ENCODE data around the gene CEMIP. TPM values are rescaled to one million over a fixed set of nuclear protein-coding genes. Genes with fewer than 3 reads are reported as not detected.

CEMIP gene
- total RNA-seq, 1 experiment from 2014 or later = 0.61 TPM

- H3K4me1 ChIP-seq (replicated peaks; ENCODE audit: insufficient read depth) = no peaks in the 10 kb centered on the region
- CTCF ChIA-PET = no interaction called here
- H3K27me3 ChIP-seq (ENCODE audit: insufficient read depth, low read depth) = no peaks in the 10 kb centered on the region
- no peaks in the 10 kb centered on the region for H3F3A ChIP-seq (ENCODE audit: insufficient read depth, low read depth)
- no peaks in the 10 kb centered on the region for H4K20me1 ChIP-seq (ENCODE audit: insufficient read depth)
- H3K4me3 ChIP-seq = no peak overlapping the region
- H3K36me3 ChIP-seq (ENCODE audit: low read depth) = no peaks in the 10 kb centered on the region
- no peak for TF ChIP-seq EZH2 (IDR thresholded peaks at IDR 0.05; ENCODE audit: low read depth)
- TF ChIP-seq CTCF (conservative IDR thresholded peaks at IDR 0.05) = no peak
- no peak for DNase-seq
- no TSS peak for BruUV-seq (replicated peaks)
- H3K9me2 ChIP-seq (ENCODE audit: insufficient read depth) = no peaks in the 10 kb centered on the region
- H3K79me2 ChIP-seq (ENCODE audit: low read depth) = no peaks in the 10 kb centered on the region
- H3K27ac ChIP-seq = no peak overlapping the region
- no peak overlapping the region for H3K4me2 ChIP-seq
- intact Hi-C loops (cut with micrococcal nuclease; ENCODE audit: unreplicated experiment) = no loop called here
- no peaks in the 10 kb centered on the region for H3K9me3 ChIP-seq (ENCODE audit: insufficient read depth, low read depth)
- no peak overlapping the region for H2AFZ ChIP-seq
- POLR2A ChIA-PET (ENCODE audit: unreplicated experiment) = no interaction called here
These were observed 9.1 kb upstream of the CEMIP start for GRCh38 chr15:80769829-80770705.

- H3K79me2 ChIP-seq (ENCODE audit: low read depth) = no peaks in the 10 kb centered on the region
- TF ChIP-seq EZH2 (IDR thresholded peaks at IDR 0.05; ENCODE audit: low read depth) = no peak
- no peak for TF ChIP-seq CTCF (conservative IDR thresholded peaks at IDR 0.05)
- no peak overlapping the region for H3K4me2 ChIP-seq
- intact Hi-C loops (cut with micrococcal nuclease; ENCODE audit: unreplicated experiment) = no loop called here
- no peaks in the 10 kb centered on the region for H3K9me2 ChIP-seq (ENCODE audit: insufficient read depth)
- H3K27ac ChIP-seq = no peak overlapping the region
- H3K9me3 ChIP-seq (ENCODE audit: insufficient read depth, low read depth) = peaks cover 15% of the 10 kb centered on the region
- no peaks in the 10 kb centered on the region for H3K36me3 ChIP-seq (ENCODE audit: low read depth)
- CTCF ChIA-PET = no interaction called here
- H3K4me3 ChIP-seq = no peak overlapping the region
- no peaks in the 10 kb centered on the region for H3K27me3 ChIP-seq (ENCODE audit: insufficient read depth, low read depth)
- peaks cover 30% of the 10 kb centered on the region for H3F3A ChIP-seq (ENCODE audit: insufficient read depth, low read depth)
- no peak for DNase-seq
- POLR2A ChIA-PET (ENCODE audit: unreplicated experiment) = no interaction called here
- peaks cover 28% of the 10 kb centered on the region for H3K4me1 ChIP-seq (replicated peaks; ENCODE audit: insufficient read depth)
- no peak overlapping the region for H2AFZ ChIP-seq
- no TSS peak for BruUV-seq (replicated peaks)
- H4K20me1 ChIP-seq (ENCODE audit: insufficient read depth) = no peaks in the 10 kb centered on the region
These were observed 6.0 kb upstream of the CEMIP start for GRCh38 chr15:80773122-80773551.

GRCh38 chr15:80773792-80774352, 5.3 kb upstream of the CEMIP start:
- Histone ChIP-seq H3K9me3 (ENCODE audit: insufficient read depth, low read depth) (peaks cover 15% of the 10 kb centered on the region), H3K4me3 (no peak overlapping the region), H3F3A (ENCODE audit: insufficient read depth, low read depth) (peaks cover 37% of the 10 kb centered on the region), H3K36me3 (ENCODE audit: low read depth) (no peaks in the 10 kb centered on the region), H3K27me3 (ENCODE audit: insufficient read depth, low read depth) (no peaks in the 10 kb centered on the region), H3K4me2 (no peak overlapping the region), H2AFZ (no peak overlapping the region), H3K9me2 (ENCODE audit: insufficient read depth) (no peaks in the 10 kb centered on the region), H3K27ac (no peak overlapping the region), H3K4me1 (replicated peaks; ENCODE audit: insufficient read depth) (peaks cover 34% of the 10 kb centered on the region), H3K79me2 (ENCODE audit: low read depth) (no peaks in the 10 kb centered on the region), H4K20me1 (ENCODE audit: insufficient read depth) (no peaks in the 10 kb centered on the region)
- DNase-seq = no peak
- ChIA-PET POLR2A (ENCODE audit: unreplicated experiment) (no interaction called here), CTCF (no interaction called here)
- TF ChIP-seq CTCF (conservative IDR thresholded peaks at IDR 0.05) (no peak), EZH2 (IDR thresholded peaks at IDR 0.05; ENCODE audit: low read depth) (no peak)
- intact Hi-C loops (cut with micrococcal nuclease; ENCODE audit: unreplicated experiment) = no loop called here
- no TSS peak for BruUV-seq (replicated peaks)
